ENCODE measurements around the gene PWWP2A.

PWWP2A gene

GRCh38 chr5:160087199-160087598, 32.1 kb downstream of the PWWP2A start:
- no peak for TF ChIP-seq CTCF (IDR thresholded peaks at IDR 0.05)
- DNase-seq (ENCODE audit: low spot score): no peak
- no peak overlapping the region for H3K4me3 ChIP-seq
- H3K27ac ChIP-seq: no peak overlapping the region

- Histone ChIP-seq H3K27ac (no peak overlapping the region), H3K4me3 (no peak overlapping the region)
- DNase-seq (ENCODE audit: low spot score): no peak
- TF ChIP-seq CTCF (IDR thresholded peaks at IDR 0.05): no peak
These were observed 35.1 kb downstream of the PWWP2A start for GRCh38 chr5:160084144-160084543.

- Histone ChIP-seq H3K27ac (peak overlapping the region in 1 of 2 donors; percentile 3), H3K4me3 (no peak overlapping the region)
- DNase-seq (ENCODE audit: low spot score): no peak
- no peak for TF ChIP-seq CTCF (IDR thresholded peaks at IDR 0.05)
These were observed 35.7 kb downstream of the PWWP2A start for GRCh38 chr5:160083501-160083900.

- no peak for DNase-seq (ENCODE audit: low spot score)
- no peak for TF ChIP-seq CTCF (IDR thresholded peaks at IDR 0.05)
- Histone ChIP-seq H3K27ac (peak overlapping the region in 1 of 2 donors; percentile 3), H3K4me3 (no peak overlapping the region)
These were observed 36.4 kb downstream of the PWWP2A start for GRCh38 chr5:160082614-160083500.

GRCh38 chr5:160081495-160081894, 37.8 kb downstream of the PWWP2A start:
- Histone ChIP-seq H3K4me3 (no peak overlapping the region), H3K27ac (no peak overlapping the region)
- TF ChIP-seq CTCF (IDR thresholded peaks at IDR 0.05): no peak
- no peak for DNase-seq (ENCODE audit: low spot score)

- Histone ChIP-seq H3K4me3 (no peak overlapping the region), H3K27ac (no peak overlapping the region)
- TF ChIP-seq CTCF (IDR thresholded peaks at IDR 0.05): no peak
- no peak for DNase-seq (ENCODE audit: low spot score)
These were observed 39.5 kb downstream of the PWWP2A start for GRCh38 chr5:160079753-160080152.

- TF ChIP-seq CTCF (IDR thresholded peaks at IDR 0.05): no peak
- Histone ChIP-seq H3K4me3 (no peak overlapping the region), H3K27ac (no peak overlapping the region)
These were observed 42.3 kb downstream of the PWWP2A start for GRCh38 chr5:160076997-160077396.

More at GRCh38 chr5:160076997-160077396, 42.3 kb downstream of the PWWP2A start:
- DNase-seq (ENCODE audit: low spot score): no peak
